Fibroblast of the aortic adventitia (primary cell): ENCODE measurements around the gene NAXD. TPM values are rescaled to one million over a fixed set of nuclear protein-coding genes. Genes with fewer than 3 reads are reported as not detected.

Experiments used
- DNase-seq: peaks from one replicate; pipeline ENCODE4 v3.0.0-alpha.2; 2010; ENCODE audit warnings: low read depth
- H3K4me3 ChIP-seq: 2 replicates; pipeline ENCODE4 v1.5.1; 2011; ENCODE audit warnings: low read depth, mild to moderate bottlenecking, control low read depth, low read length, moderate library complexity
- CTCF ChIP-seq: IDR thresholded peaks from 2 replicates; pipeline ENCODE4 v1.5.1; 2011; ENCODE audit warnings: mild to moderate bottlenecking, low read length, control low read depth, inconsistent platforms; ENCODE audit not compliant: insufficient read depth
- total RNA-seq: library from RNA; depleted of rRNA; stranded (reverse); fragments of >200 nt; gene quantifications from 2 replicates; pipeline ENCODE4 v1.2.3, GENCODE V29; 2012; ENCODE audit warnings: low replicate concordance

NAXD gene
- total RNA-seq, 1 donor, result 14.9 TPM

GRCh38 chr13:110620596-110620995 is 5.3 kb downstream of the NAXD start:
- no peak for DNase-seq
- no peak for TF ChIP-seq CTCF

DNA sequence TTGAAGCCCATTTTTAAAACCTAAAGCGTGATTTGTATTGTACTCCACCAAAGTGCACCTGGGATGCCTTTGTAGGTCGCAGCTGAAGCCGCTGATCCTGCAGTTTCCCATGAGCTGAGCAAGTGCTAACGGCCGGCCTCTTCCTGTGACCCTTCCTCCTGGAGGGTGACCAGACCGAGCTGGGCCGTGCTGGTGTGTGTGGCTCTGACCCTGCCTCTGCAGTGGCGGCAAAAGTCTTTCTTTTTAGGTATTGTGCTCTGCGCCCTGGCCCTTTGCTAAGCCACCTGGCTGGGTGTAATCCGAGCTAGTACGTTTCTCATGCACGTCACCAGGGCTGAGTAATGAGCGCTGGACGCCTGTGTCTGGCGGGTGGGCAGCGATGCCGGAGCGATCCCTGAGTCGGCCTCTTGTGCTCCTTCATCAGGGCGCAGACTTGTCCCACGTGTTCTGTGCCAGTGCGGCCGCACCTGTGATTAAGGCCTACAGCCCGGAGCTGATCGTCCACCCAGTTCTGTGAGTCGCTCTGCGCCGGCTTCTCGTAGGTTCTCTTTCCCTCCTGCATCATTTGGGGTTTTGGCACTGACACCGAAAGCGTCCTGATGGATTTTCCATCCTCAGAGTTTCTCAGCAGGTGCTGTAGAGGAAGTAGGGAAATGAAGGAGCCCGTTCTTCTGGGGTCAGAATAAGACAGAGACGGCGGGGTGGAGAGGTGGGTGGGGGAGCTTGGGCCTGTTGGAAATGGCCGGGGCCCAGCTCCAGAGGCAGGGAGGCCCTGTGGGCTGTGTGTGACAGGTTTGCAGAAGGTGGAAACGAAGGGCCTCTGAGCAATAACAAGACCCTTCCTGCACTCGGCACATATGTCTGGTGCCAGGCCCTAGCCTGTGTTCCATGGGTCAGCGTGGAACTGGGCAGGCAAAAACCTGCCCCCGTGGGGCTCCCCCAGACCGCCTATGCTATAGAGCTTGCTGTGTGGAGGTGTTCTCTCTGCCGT is 9.7 kb downstream of the NAXD start:
- no peak overlapping the region for H3K4me3 ChIP-seq
- no peak for DNase-seq
- TF ChIP-seq CTCF, result no peak

More at GRCh38 chr13:110620596-110620995, 5.3 kb downstream of the NAXD start:
- no peak overlapping the region for H3K4me3 ChIP-seq

DNA sequence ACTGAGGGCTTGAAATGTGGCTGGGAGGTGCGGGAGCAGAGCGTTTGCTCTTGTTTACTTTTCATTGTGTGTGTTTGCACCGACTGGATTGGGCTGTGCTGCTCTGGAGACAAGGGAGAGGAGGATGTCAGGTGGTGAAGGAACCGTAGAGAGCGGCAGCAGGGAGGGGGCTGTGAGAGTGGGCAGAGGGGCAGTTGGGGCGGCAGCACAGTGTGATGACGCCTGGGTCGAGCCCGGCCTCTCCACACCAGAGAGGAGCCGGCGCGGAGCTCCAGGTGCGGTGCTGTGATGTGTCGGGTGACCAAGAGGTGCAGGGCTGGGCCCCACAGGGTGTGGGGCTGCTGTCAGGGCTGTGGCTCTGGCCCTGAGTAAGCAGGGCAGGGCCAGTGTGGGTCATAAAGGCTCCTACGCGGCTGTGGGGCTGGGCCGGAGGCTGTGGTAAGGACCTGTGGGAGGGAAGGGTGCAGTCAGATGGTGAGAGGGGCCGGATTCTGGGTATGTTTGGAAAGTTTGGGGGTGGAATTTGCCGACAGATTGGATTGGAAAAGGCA is 10.5 kb downstream of the NAXD start:
- no peak for DNase-seq
- TF ChIP-seq CTCF, result no peak
- no peak overlapping the region for H3K4me3 ChIP-seq

GRCh38 chr13:110626521-110626920 is 11.2 kb downstream of the NAXD start:
- TF ChIP-seq CTCF, result no peak

DNA sequence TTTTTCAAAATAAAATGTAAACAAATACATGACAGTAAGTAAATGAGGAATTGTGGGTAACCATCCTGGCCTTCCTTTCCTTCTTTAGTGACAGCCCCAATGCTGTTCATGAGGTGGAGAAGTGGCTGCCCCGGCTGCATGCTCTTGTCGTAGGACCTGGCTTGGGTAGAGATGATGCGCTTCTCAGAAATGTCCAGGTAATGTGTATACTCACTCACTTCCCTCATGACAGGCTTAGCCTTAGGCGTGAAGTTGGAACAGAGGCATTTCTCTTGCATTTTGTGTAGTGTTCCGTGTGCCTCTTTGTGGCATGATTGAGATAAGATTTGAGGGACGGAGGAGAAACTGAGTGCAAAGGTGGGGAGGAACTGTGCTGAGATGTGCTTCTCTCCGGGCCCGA is 12.0 kb downstream of the NAXD start:
- DNase-seq, result no peak
- H3K4me3 ChIP-seq, result no peak overlapping the region
- no peak for TF ChIP-seq CTCF

More at GRCh38 chr13:110626521-110626920, 11.2 kb downstream of the NAXD start:
- no peak overlapping the region for H3K4me3 ChIP-seq
- no peak for DNase-seq

DNA sequence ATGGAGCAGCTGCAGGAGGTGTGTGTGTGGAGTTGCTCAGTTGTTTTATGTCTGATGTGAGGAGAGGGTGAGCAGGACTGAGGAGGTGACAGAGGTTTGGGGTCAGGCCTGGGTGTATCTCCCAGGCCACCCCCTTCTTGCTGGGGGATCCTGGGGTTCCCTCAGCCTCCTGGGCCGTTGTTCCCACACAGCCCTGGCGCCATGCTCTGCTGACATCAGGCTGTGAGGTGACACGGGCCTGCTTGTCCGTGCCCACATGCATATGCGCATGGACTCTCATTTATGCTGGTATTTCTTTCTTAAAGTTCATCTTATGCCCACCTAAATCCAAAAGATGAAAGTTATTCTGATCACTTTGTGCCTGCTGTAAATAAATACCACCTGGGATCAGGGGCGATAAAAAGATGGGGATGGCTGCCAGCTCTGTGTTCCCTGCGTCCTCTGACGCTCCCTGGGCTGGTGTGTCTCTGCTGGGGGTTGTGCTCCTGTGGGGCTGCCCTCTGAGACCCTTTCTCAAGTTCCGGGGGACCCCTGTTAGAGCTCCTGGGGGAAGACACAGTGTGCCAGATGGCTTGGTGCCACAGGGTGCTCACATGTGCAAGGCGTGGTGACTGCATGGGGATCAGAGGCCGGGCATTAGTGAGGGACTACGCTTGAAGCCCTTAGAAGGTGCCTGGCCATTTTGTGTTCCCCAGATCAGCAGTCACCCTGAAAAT is 12.6 kb downstream of the NAXD start:
- DNase-seq, result no peak
- TF ChIP-seq CTCF, result no peak
- no peak overlapping the region for H3K4me3 ChIP-seq
